ENCODE results near the gene CDKN2B-AS1. TPM values are rescaled to one million over a fixed set of nuclear protein-coding genes. Genes with fewer than 3 reads are reported as not detected.

The CDKN2B-AS1 gene
- total and polyA plus RNA-seq, 2 experiments from 2014 or later, result not detected

DNA sequence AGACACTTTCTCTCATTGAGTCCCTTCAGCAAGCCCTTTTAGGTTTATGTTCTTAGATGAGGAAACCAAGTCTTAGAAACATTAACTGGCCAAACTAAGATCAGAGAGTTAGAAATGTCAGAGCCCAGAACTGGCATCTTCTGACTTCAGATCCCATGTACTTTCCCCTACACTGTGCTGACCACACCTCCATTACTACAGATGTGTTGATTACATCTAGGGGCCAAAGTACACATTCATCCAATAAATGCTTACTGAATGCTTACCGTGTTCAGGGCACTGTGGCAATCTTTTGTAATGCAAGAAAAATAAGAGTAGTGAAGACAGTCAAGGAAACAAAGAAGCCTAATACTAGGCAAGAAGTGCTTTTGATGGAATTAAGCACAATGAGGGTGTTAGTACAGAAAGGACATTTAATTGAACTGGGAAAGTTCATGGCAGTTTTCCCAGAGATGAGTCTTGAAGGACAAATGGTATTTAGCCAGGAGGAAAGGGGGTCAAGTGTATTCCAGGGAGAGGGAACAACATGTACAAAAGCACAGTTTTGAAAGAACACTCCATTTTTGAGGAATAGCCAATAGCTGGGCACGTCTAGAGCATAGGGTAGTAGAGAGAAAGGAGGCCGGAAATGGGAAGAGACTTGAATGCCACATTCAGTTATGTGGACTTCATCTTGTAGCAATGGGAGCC lies 104.2 kb downstream of the CDKN2B-AS1 start:
- H3K4me1 ChIP-seq (ENCODE audit: low read depth), result peaks cover 5% of the 10 kb centered on the region
- H3K27me3 ChIP-seq, result no peaks in the 10 kb centered on the region
- no peaks in the 10 kb centered on the region for H3K9me3 ChIP-seq (ENCODE audit: low read depth)
- TF ChIP-seq, protein P1, sequence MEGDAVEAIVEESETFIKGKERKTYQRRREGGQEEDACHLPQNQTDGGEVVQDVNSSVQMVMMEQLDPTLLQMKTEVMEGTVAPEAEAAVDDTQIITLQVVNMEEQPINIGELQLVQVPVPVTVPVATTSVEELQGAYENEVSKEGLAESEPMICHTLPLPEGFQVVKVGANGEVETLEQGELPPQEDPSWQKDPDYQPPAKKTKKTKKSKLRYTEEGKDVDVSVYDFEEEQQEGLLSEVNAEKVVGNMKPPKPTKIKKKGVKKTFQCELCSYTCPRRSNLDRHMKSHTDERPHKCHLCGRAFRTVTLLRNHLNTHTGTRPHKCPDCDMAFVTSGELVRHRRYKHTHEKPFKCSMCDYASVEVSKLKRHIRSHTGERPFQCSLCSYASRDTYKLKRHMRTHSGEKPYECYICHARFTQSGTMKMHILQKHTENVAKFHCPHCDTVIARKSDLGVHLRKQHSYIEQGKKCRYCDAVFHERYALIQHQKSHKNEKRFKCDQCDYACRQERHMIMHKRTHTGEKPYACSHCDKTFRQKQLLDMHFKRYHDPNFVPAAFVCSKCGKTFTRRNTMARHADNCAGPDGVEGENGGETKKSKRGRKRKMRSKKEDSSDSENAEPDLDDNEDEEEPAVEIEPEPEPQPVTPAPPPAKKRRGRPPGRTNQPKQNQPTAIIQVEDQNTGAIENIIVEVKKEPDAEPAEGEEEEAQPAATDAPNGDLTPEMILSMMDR (IDR thresholded peaks at IDR 0.05; ENCODE audit: low read depth, low read length), result no peak
- no peaks in the 10 kb centered on the region for H3K36me3 ChIP-seq
- DNase-seq (ENCODE audit: low read depth in 1 of 2, low spot score in 1 of 2), result no peak
- no peak overlapping the region for H3K4me3 ChIP-seq
- H3K27ac ChIP-seq, result no peak overlapping the region

DNA sequence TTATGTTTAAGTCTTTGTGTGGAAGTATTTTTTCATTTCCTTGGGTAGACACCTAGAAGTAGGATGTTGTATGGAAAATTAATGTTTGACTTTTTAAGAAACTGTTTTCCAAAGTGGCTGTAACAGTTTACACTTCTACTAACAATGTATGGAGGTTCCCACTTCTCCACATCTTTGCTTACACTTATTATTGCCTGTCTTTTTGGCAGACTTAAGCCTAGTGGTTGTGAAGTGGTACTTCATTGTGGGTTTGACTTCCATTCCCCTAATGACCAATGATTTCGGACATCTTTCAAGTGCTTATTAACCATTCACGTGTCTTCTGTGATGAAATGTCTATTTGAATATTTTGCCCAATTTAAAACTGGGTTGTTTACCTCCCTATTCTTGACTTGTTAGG lies 106.0 kb downstream of the CDKN2B-AS1 start:
- TF ChIP-seq, protein P1 (IDR thresholded peaks at IDR 0.05; ENCODE audit: low read depth, low read length), result no peak
- no peak for DNase-seq (ENCODE audit: low read depth in 1 of 2, low spot score in 1 of 2)
- Histone ChIP-seq H3K4me1 (ENCODE audit: low read depth) (peaks cover 5% of the 10 kb centered on the region), H3K36me3 (no peaks in the 10 kb centered on the region), H3K4me3 (no peak overlapping the region), H3K27me3 (no peaks in the 10 kb centered on the region), H3K9me3 (ENCODE audit: low read depth) (no peaks in the 10 kb centered on the region), H3K27ac (no peak overlapping the region)

DNA sequence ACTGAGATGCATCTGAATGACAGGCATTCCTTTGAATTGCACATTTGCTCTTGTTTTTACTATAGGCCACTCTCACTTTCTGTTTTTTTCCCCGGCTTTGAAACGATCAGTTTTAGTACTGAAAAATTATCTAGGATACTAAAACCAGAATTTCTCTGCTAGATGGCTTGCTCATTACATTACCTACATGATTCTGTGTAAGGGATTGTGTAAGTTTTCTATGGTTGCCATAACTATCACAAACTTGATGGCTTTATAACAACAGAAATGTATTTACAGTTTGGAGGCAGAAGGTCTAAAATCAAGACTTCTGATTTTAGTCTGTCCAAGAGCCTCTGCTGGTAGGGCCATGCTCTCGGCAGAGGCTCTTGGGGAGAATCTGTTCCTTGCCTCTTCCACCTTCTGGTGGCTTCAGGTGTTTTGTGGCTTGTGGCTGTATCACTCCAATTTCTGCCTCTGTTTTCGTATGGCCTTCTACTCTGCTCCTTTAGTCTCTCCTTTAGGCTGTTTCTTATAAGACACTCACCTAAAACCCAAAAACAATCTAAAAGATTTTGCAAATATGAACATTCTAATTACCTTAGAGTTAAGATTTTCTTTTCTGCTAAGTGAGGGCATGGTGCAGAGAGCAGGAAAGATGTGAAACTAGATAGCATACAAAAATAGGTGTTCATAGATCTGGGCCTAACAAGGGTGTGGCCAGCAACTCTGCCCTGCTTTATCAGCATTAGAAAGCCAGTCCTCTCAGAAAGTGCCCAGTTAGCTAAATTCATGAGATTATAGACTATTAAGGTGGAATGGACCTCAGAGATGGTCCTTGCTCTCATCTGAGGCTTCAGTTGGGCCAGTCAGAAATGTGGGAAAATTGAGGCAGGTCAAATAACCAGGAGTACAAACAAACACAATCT lies 107.8 kb downstream of the CDKN2B-AS1 start:
- peaks cover 5% of the 10 kb centered on the region for H3K4me1 ChIP-seq (ENCODE audit: low read depth)
- TF ChIP-seq, protein P1 (IDR thresholded peaks at IDR 0.05; ENCODE audit: low read depth, low read length), result no peak
- no peaks in the 10 kb centered on the region for H3K36me3 ChIP-seq
- no peaks in the 10 kb centered on the region for H3K9me3 ChIP-seq (ENCODE audit: low read depth)
- no peak overlapping the region for H3K4me3 ChIP-seq
- no peak for DNase-seq (ENCODE audit: low read depth in 1 of 2, low spot score in 1 of 2)
- H3K27me3 ChIP-seq, result no peaks in the 10 kb centered on the region
- H3K27ac ChIP-seq, result no peak overlapping the region

DNA sequence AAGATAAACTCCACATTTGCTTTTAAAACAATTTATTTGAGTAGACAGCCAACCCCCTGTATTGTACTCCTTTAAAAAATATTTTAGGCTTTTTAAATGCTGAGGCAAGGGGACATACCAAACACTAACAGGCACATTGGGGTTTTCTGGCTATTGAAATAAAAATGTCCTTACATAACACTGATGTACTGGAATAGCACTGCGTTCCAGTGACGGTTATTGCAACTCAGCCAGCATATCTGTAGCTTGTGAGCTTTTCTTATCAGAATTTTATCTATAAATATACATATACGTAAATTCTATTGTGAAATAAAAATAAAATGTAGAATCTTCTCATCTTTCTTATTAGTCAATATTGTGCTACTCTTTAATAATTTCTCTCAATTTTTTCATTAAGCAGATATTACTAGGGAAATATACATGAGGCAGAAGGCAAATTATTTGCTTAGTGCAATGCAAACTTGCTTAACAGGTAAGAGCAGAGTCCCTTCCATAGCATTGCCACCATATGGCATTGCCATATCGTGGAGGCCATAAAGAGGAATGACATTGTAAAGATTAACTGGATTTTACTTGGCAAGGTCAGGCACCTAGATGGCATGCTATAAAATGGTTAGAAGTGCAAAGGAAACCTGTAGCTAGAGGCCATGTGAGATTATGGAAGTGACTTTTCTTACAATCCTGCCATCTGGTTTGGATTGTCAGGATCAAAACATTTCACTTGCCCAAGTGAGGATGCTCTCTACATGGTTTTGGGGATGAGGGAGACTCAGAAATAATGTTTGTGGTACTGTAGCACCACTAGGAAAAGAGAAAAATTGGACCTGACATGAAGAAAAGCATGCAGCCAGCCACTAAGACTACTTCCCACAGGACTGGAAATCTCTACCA lies 109.3 kb downstream of the CDKN2B-AS1 start:
- no peaks in the 10 kb centered on the region for H3K27me3 ChIP-seq
- TF ChIP-seq, protein P1 (IDR thresholded peaks at IDR 0.05; ENCODE audit: low read depth, low read length), result no peak
- H3K36me3 ChIP-seq, result no peaks in the 10 kb centered on the region
- no peak overlapping the region for H3K27ac ChIP-seq
- H3K9me3 ChIP-seq (ENCODE audit: low read depth), result no peaks in the 10 kb centered on the region
- H3K4me1 ChIP-seq (ENCODE audit: low read depth), result peaks cover 2% of the 10 kb centered on the region
- H3K4me3 ChIP-seq, result no peak overlapping the region
- DNase-seq (ENCODE audit: low read depth in 1 of 2, low spot score in 1 of 2), result peak in 1 of 2 donors; percentile 77
